Retinal pigment epithelial cell (primary cell): ENCODE data around the gene HIGD2A.

Experiments used
- DNase-seq: peaks from one replicate; pipeline ENCODE4 v3.0.0-alpha.2; 2010; ENCODE audit warnings: low read depth
- H3K4me3 ChIP-seq: 2 replicates; pipeline ENCODE4 v1.5.1; 2011; ENCODE audit warnings: mild to moderate bottlenecking, low read length, control low read depth, moderate library complexity
- TF ChIP-seq, protein P1 (sequence below): conservative IDR thresholded peaks from 2 replicates; pipeline ENCODE4 v1.5.1; 2011; ENCODE audit warnings: low read depth, low read length, control low read depth, inconsistent platforms

HIGD2A gene

GRCh38 chr5:176427971-176428370 lies 39.4 kb downstream of the HIGD2A start:
- TF ChIP-seq, protein P1, sequence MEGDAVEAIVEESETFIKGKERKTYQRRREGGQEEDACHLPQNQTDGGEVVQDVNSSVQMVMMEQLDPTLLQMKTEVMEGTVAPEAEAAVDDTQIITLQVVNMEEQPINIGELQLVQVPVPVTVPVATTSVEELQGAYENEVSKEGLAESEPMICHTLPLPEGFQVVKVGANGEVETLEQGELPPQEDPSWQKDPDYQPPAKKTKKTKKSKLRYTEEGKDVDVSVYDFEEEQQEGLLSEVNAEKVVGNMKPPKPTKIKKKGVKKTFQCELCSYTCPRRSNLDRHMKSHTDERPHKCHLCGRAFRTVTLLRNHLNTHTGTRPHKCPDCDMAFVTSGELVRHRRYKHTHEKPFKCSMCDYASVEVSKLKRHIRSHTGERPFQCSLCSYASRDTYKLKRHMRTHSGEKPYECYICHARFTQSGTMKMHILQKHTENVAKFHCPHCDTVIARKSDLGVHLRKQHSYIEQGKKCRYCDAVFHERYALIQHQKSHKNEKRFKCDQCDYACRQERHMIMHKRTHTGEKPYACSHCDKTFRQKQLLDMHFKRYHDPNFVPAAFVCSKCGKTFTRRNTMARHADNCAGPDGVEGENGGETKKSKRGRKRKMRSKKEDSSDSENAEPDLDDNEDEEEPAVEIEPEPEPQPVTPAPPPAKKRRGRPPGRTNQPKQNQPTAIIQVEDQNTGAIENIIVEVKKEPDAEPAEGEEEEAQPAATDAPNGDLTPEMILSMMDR = no peak
- DNase-seq = no peak
- no peak overlapping the region for H3K4me3 ChIP-seq

DNA sequence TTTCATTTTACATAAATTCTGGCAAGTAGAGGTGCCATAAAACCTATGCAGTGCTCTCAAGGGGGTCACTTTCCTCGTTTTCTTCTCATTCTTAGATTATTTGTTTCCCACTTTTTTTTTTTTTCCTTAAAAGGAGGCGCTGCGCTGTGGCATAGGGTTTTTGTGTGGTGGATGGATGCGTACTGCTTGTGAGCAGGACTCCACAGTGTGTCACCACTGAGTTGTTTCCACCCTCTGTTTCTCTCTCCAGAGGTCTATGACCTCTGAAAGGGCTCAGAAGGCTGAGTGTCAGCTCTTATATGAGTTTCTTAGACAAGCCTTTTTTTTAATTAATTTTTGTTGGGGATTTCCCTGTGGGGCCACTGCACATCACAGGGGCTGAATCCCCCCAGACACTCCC lies 41.4 kb downstream of the HIGD2A start:
- H3K4me3 ChIP-seq = no peak overlapping the region
- DNase-seq = no peak
- TF ChIP-seq, protein P1 = no peak

DNA sequence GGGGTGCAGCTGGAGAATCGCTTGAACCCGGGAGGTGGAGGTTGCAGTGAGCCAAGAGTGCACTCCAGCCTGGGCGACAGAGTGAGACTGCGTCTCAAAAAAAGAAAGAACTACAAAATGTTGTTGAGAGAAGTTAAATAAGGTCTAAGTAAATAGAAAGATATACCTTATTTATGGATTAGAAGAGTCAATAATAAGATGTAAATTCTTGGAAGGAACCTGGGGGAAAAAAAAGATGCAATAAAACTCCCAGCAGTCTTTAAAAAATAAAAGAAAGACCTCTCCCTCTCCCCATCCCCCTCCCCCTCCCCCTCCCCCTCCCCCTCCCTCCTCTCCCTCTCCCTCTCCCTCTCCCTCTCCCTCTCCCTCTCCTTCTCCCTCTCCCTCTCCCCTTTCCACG lies 44.2 kb downstream of the HIGD2A start:
- no peak for DNase-seq
- TF ChIP-seq, protein P1 = no peak
- H3K4me3 ChIP-seq = no peak overlapping the region

DNA sequence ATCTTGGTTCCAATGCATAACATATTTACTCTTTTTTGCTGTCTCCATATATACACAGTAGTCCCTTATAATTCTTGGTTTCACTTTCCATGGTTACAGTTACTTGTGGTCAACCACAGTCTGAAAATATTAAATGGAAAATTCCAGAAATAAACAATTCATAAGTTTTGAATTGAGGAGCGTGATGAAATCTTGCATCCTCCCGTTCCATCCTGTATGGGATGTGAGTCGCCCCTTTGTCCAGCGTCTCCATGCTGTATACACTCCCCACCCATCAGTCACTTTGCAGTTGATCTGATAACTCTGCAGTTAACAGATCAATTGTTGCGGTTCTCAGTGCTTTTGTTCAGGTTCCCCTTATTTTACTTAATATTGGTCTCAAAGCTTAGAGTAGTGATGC lies 48.1 kb downstream of the HIGD2A start:
- no peak for DNase-seq
- TF ChIP-seq, protein P1 = no peak

DNA sequence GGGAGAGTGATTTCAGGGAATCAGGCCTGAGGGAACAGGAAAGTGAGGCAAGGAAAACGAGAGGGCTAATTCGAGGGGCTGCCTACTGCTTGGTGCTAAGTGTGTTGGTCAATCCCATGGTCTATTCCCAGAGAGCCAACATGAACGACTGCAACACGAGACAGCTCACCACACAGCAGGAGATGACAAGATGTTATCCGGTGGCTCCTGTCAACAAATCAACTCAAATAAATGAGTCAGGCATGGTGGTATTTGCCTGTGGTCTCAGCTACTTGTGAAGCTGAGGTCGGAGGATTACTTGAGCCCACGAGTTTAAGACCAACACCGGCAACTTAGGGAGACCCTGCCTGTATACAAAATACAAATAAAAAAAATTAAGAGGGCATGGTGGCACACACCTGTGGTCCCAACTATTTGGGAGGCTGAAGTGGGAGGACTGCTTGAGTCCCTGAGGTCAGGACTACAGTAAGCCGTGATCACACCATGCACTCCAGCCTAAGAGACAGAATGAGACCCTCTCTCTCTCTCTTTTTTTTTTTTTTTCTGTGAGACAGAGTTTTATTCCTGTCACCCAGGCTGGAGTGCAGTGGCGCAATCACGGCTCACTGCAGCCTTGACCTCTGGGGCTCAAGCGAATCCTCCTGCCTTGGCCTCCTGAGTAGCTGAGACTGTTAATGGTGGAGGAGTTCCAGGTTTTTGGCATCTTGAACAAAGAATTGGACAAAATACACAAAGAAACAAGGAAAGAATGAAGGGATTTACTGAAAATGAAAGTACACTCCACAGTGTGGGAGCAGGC lies 50.6 kb downstream of the HIGD2A start:
- DNase-seq = no peak
- H3K4me3 ChIP-seq = no peak overlapping the region
- TF ChIP-seq, protein P1 = no peak

More for the DNA sequence above, 48.1 kb downstream of the HIGD2A start:
- H3K4me3 ChIP-seq = no peak overlapping the region
